Measurements from ENCODE around the gene ZNF565. TPM values are rescaled to one million over a fixed set of nuclear protein-coding genes. Genes with fewer than 3 reads are reported as not detected.
"Not testable (repeated sequence)": the region's sequence is repeated elsewhere in the genome, so short reads cannot be mapped to it uniquely, and the experiment has no call there.

The ZNF565 gene
- total RNA-seq, 1 experiment from 2014 or later: 4.9 TPM

GRCh38 chr19:36236946-36237310, 22.5 kb upstream of the ZNF565 start:
- ATAC-seq: no peak
- Histone ChIP-seq H3K4me3 (ENCODE audit: low read depth in 2 of 2, low read length in 2 of 2) (no peak overlapping the region), H3K36me3 (ENCODE audit: control insufficient read depth, insufficient read depth, low read length) (peaks cover 36% of the 10 kb centered on the region), H3K4me1 (ENCODE audit: control insufficient read depth, insufficient read depth, low read length) (no peaks in the 10 kb centered on the region), H3K27me3 (ENCODE audit: control insufficient read depth, insufficient read depth, low read length) (no peaks in the 10 kb centered on the region), H3K27ac (ENCODE audit: low read length) (no peak overlapping the region), H3K9me3 (ENCODE audit: control insufficient read depth, insufficient read depth, low read depth, low read length) (peaks cover 24% of the 10 kb centered on the region)
- CTCF ChIA-PET: no interaction called here
- POLR2A ChIA-PET: no interaction called here
- TF ChIP-seq REST (IDR thresholded peaks at IDR 0.05; ENCODE audit: insufficient read depth in 1 of 2, low read depth in 2 of 2, low read length in 1 of 2): no peak
- TF ChIP-seq SIN3A (IDR thresholded peaks at IDR 0.05; ENCODE audit: borderline replicate concordance, insufficient read depth, low read depth, low read length): no peak
- TF ChIP-seq, protein P1, sequence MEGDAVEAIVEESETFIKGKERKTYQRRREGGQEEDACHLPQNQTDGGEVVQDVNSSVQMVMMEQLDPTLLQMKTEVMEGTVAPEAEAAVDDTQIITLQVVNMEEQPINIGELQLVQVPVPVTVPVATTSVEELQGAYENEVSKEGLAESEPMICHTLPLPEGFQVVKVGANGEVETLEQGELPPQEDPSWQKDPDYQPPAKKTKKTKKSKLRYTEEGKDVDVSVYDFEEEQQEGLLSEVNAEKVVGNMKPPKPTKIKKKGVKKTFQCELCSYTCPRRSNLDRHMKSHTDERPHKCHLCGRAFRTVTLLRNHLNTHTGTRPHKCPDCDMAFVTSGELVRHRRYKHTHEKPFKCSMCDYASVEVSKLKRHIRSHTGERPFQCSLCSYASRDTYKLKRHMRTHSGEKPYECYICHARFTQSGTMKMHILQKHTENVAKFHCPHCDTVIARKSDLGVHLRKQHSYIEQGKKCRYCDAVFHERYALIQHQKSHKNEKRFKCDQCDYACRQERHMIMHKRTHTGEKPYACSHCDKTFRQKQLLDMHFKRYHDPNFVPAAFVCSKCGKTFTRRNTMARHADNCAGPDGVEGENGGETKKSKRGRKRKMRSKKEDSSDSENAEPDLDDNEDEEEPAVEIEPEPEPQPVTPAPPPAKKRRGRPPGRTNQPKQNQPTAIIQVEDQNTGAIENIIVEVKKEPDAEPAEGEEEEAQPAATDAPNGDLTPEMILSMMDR (IDR thresholded peaks at IDR 0.05): no peak
- TF ChIP-seq POLR2AphosphoS5 (IDR thresholded peaks at IDR 0.05; ENCODE audit: low read depth, low read length): no peak
- TF ChIP-seq TCF7L2 (IDR thresholded peaks at IDR 0.05; ENCODE audit: low read depth, low read length): no peak
- in situ Hi-C loops (cut with HindIII; ENCODE audit: low pct_unique_long_range_greater_than_20kb, low sequenced_read_pairs) (no loop called here), intact Hi-C loops (cut with micrococcal nuclease; ENCODE audit: unreplicated experiment) (no loop called here)
- no peak for DNase-seq (ENCODE audit: low read depth, low spot score)
- BruUV-seq (replicated peaks): no TSS peak

DNA sequence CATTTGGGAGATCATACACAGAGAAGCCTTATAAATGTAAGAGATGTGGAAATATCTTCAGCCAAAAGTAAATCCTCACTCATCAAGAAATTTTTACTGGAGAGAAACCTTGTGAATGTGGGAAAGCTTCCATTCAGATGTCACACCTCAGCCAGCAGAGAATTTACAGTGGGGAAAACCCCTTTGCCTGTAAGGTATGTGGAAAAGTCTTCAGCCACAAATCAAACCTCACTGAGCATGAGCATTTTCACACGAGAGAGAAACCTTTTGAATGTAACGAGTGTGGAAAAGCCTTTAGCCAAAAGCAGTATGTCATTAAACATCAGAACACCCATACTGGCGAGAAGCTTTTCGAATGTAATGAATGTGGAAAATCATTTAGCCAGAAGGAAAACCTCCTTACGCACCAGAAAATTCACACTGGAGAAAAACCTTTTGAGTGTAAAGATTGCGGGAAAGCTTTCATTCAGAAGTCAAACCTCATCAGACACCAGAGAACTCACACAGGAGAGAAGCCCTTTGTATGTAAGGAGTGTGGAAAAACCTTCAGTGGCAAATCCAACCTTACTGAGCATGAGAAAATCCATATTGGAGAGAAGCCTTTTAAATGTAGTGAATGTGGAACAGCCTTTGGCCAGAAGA, 22.0 kb upstream of the ZNF565 start:
- Histone ChIP-seq H3K9me3 (ENCODE audit: control insufficient read depth, insufficient read depth, low read depth, low read length) (peaks cover 24% of the 10 kb centered on the region), H3K27ac (ENCODE audit: low read length) (no peak overlapping the region), H3K27me3 (ENCODE audit: control insufficient read depth, insufficient read depth, low read length) (no peaks in the 10 kb centered on the region), H3K4me3 (ENCODE audit: low read depth in 2 of 2, low read length in 2 of 2) (no peak overlapping the region), H3K36me3 (ENCODE audit: control insufficient read depth, insufficient read depth, low read length) (peaks cover 41% of the 10 kb centered on the region), H3K4me1 (ENCODE audit: control insufficient read depth, insufficient read depth, low read length) (no peaks in the 10 kb centered on the region)
- no peak for ATAC-seq
- POLR2A ChIA-PET: no interaction called here
- intact Hi-C loops (cut with micrococcal nuclease; ENCODE audit: unreplicated experiment) (no loop called here), in situ Hi-C loops (cut with HindIII; ENCODE audit: low pct_unique_long_range_greater_than_20kb, low sequenced_read_pairs) (no loop called here)
- TF ChIP-seq POLR2AphosphoS5 (IDR thresholded peaks at IDR 0.05; ENCODE audit: low read depth, low read length): no peak
- TF ChIP-seq REST (IDR thresholded peaks at IDR 0.05; ENCODE audit: insufficient read depth in 1 of 2, low read depth in 2 of 2, low read length in 1 of 2): no peak
- BruUV-seq (replicated peaks): no TSS peak
- CTCF ChIA-PET: no interaction called here
- no peak for DNase-seq (ENCODE audit: low read depth, low spot score)

DNA sequence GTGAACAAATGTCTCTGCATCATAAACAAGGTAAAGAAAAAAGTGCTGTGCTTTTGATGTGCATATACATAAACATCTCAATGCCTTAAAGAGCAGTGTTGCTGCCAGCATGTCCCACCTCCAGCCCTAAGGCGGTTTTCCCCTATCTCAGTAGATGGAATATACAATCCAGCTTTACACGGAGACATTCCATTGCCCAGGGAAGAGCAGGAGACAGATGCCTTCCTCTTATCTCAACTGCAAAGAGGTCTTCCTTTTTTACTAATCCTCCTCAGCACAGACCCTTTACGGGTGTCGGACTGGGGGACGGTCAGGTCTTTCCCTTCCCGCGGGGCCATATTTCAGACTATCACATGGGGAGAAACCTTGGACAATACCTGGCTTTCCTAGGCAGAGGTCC, 19.2 kb upstream of the ZNF565 start:
- POLR2A ChIA-PET: not testable (repeated sequence)
- H3K36me3 ChIP-seq (ENCODE audit: control insufficient read depth, insufficient read depth, low read length): peaks cover 56% of the 10 kb centered on the region

More for the DNA sequence above, 19.2 kb upstream of the ZNF565 start:
- CTCF ChIA-PET; H3K27ac ChIP-seq (ENCODE audit: low read length); DNase-seq (ENCODE audit: low read depth, low spot score); H3K27me3 ChIP-seq (ENCODE audit: control insufficient read depth, insufficient read depth, low read length); H3K4me3 ChIP-seq (ENCODE audit: low read depth in 2 of 2, low read length in 2 of 2); BruUV-seq (replicated peaks); ATAC-seq; intact Hi-C loops (cut with micrococcal nuclease; ENCODE audit: unreplicated experiment); in situ Hi-C loops (cut with HindIII; ENCODE audit: low pct_unique_long_range_greater_than_20kb, low sequenced_read_pairs); H3K4me1 ChIP-seq (ENCODE audit: control insufficient read depth, insufficient read depth, low read length): not testable (repeated sequence)
- H3K9me3 ChIP-seq (ENCODE audit: control insufficient read depth, insufficient read depth, low read depth, low read length): peaks cover 24% of the 10 kb centered on the region

Measured in Panc1 (cell line).